Activated T-helper 2 cell treated with anti-CD3 and anti-CD28 coated beads, Interferon-gamma antibody, Interleukin-2, Interleukin-4, amounts not matched to agents 10 μg/mL and 5 μg/mL and 100 μg/mL, durations not matched to agents 14 hours and 24 hours and 36 hours (primary cell): ENCODE results near the gene ATP8A1. TPM values are rescaled to one million over a fixed set of nuclear protein-coding genes. Genes with fewer than 3 reads are reported as not detected.
"Not testable (repeated sequence)": the region's sequence is repeated elsewhere in the genome, so short reads cannot be mapped to it uniquely, and the experiment has no call there.

Experiments used
- DNase-seq: peaks from one replicate; pipeline ENCODE4 v3.0.0; 2021; ENCODE audit warnings: low spot score
- H3K27ac Mint-ChIP-seq: one replicate; pipeline ENCODE4 v1.8.0; 2021; ENCODE audit warnings: mixed read lengths
- H3K27me3 Mint-ChIP-seq: one replicate; pipeline ENCODE4 v1.8.0; 2021; ENCODE audit warnings: low read depth, mixed read lengths
- H3K36me3 Mint-ChIP-seq: one replicate; pipeline ENCODE4 v1.8.0; 2021; ENCODE audit warnings: low read depth, mixed read lengths
- H3K4me1 Mint-ChIP-seq: one replicate; pipeline ENCODE4 v1.8.0; 2021; ENCODE audit warnings: low read depth, mixed read lengths
- H3K4me3 Mint-ChIP-seq: one replicate; pipeline ENCODE4 v1.8.0; 2021; ENCODE audit warnings: low read depth, mild to moderate bottlenecking, moderate library complexity, mixed read lengths
- H3K9me3 Mint-ChIP-seq: one replicate; pipeline ENCODE4 v1.8.0; 2021; ENCODE audit warnings: mixed read lengths
- intact Hi-C: fragments of 100-400 bp; cut with micrococcal nuclease; formaldehyde crosslinking; loops from one replicate; pipeline ENCODE4 v1.15.1; 2023
- total RNA-seq: library from RNA; stranded (reverse); gene quantifications from 2 replicates; pipeline ENCODE4 v1.2.3, GENCODE V29; 2022

Gene ATP8A1
- total RNA-seq, 1 donor from 2014 or later = 14.6 TPM

GRCh38 chr4:42396361-42396751 is 260.5 kb downstream of the ATP8A1 start:
- Mint-ChIP-seq H3K27me3 (peaks cover 61% of the 10 kb centered on the region), H3K4me1 (peaks cover 15% of the 10 kb centered on the region), H3K36me3 (peaks cover 6% of the 10 kb centered on the region), H3K4me3 (peak overlapping the region; percentile 79), H3K9me3 (no peaks in the 10 kb centered on the region), H3K27ac (no peak overlapping the region)
- intact Hi-C loops = loop anchor here (5.0 to 10.0 kb wide), 5 partner anchors 112 to 644 kb away; partner anchors contain the start of genes ATP8A1 and BEND4
- DNase-seq = no peak

- Mint-ChIP-seq H3K4me1 (peaks cover 15% of the 10 kb centered on the region), H3K36me3 (peaks cover 6% of the 10 kb centered on the region), H3K27me3 (peaks cover 57% of the 10 kb centered on the region), H3K9me3 (no peaks in the 10 kb centered on the region), H3K4me3 (no peak overlapping the region), H3K27ac (no peak overlapping the region)
- DNase-seq = no peak
- intact Hi-C loops = loop anchor here (5.0 to 10.0 kb wide), 5 partner anchors 111 to 643 kb away; partner anchors contain the start of genes ATP8A1 and BEND4
These were observed 261.3 kb downstream of the ATP8A1 start for GRCh38 chr4:42395595-42395994.

- H3K4me1 Mint-ChIP-seq = peaks cover 9% of the 10 kb centered on the region
- intact Hi-C loops = loop anchor here (10.0 kb wide), 1 partner anchor 108 kb away; no protein-coding TSS in a partner anchor
These were observed 264.5 kb downstream of the ATP8A1 start for GRCh38 chr4:42392436-42392835.

GRCh38 chr4:42391981-42392380 is 264.9 kb downstream of the ATP8A1 start:
- peaks cover 6% of the 10 kb centered on the region for H3K36me3 Mint-ChIP-seq
- peaks cover 8% of the 10 kb centered on the region for H3K4me1 Mint-ChIP-seq
- DNase-seq = no peak
- intact Hi-C loops = loop anchor here (10.0 kb wide), 1 partner anchor 107 kb away; no protein-coding TSS in a partner anchor
- no peak overlapping the region for H3K4me3 Mint-ChIP-seq
- H3K9me3 Mint-ChIP-seq = no peaks in the 10 kb centered on the region
- H3K27ac Mint-ChIP-seq = no peak overlapping the region
- peaks cover 30% of the 10 kb centered on the region for H3K27me3 Mint-ChIP-seq

More at GRCh38 chr4:42392436-42392835, 264.5 kb downstream of the ATP8A1 start:
- no peak overlapping the region for H3K4me3 Mint-ChIP-seq
- H3K27me3 Mint-ChIP-seq = peaks cover 34% of the 10 kb centered on the region
- no peak for DNase-seq
- H3K27ac Mint-ChIP-seq = no peak overlapping the region
- H3K9me3 Mint-ChIP-seq = no peaks in the 10 kb centered on the region
- H3K36me3 Mint-ChIP-seq = peaks cover 6% of the 10 kb centered on the region

- Mint-ChIP-seq H3K4me1 (peaks cover under 1% of the 10 kb centered on the region), H3K27ac (no peak overlapping the region), H3K36me3 (peaks cover under 1% of the 10 kb centered on the region), H3K9me3 (no peaks in the 10 kb centered on the region), H3K4me3 (no peak overlapping the region), H3K27me3 (peaks cover 23% of the 10 kb centered on the region)
- DNase-seq = no peak
- intact Hi-C loops = loop anchor here (10.0 kb wide), 1 partner anchor 107 kb away; no protein-coding TSS in a partner anchor
These were observed 265.6 kb downstream of the ATP8A1 start for GRCh38 chr4:42391355-42391664.

- no peak for DNase-seq
- intact Hi-C loops = loop anchor here (10.0 kb wide), 1 partner anchor 106 kb away; no protein-coding TSS in a partner anchor
These were observed 266.1 kb downstream of the ATP8A1 start for GRCh38 chr4:42390622-42391354.

GRCh38 chr4:42385516-42385915 is 271.4 kb downstream of the ATP8A1 start:
- H3K27ac Mint-ChIP-seq = no peak overlapping the region
- no peak for DNase-seq
- intact Hi-C loops = no loop called here
- H3K36me3 Mint-ChIP-seq = no peaks in the 10 kb centered on the region
- H3K9me3 Mint-ChIP-seq = no peaks in the 10 kb centered on the region
- H3K27me3 Mint-ChIP-seq = peaks cover 8% of the 10 kb centered on the region
- no peak overlapping the region for H3K4me3 Mint-ChIP-seq
- no peaks in the 10 kb centered on the region for H3K4me1 Mint-ChIP-seq

More at GRCh38 chr4:42390622-42391354, 266.1 kb downstream of the ATP8A1 start:
- Mint-ChIP-seq H3K4me1 (no peaks in the 10 kb centered on the region), H3K27ac (no peak overlapping the region), H3K27me3 (peaks cover 22% of the 10 kb centered on the region), H3K4me3 (no peak overlapping the region), H3K9me3 (no peaks in the 10 kb centered on the region), H3K36me3 (no peaks in the 10 kb centered on the region)

GRCh38 chr4:42381666-42382065 is 275.2 kb downstream of the ATP8A1 start:
- no peaks in the 10 kb centered on the region for H3K4me1 Mint-ChIP-seq
- intact Hi-C loops = no loop called here
- no peak overlapping the region for H3K4me3 Mint-ChIP-seq
- DNase-seq = no peak
- peaks cover 18% of the 10 kb centered on the region for H3K27me3 Mint-ChIP-seq
- H3K9me3 Mint-ChIP-seq = no peaks in the 10 kb centered on the region
- no peaks in the 10 kb centered on the region for H3K36me3 Mint-ChIP-seq
- no peak overlapping the region for H3K27ac Mint-ChIP-seq

GRCh38 chr4:42377497-42377896 is 279.4 kb downstream of the ATP8A1 start:
- H3K36me3 Mint-ChIP-seq = no peaks in the 10 kb centered on the region

GRCh38 chr4:42372303-42372702 is 284.6 kb downstream of the ATP8A1 start:
- H3K27me3 Mint-ChIP-seq, H3K4me3 Mint-ChIP-seq, DNase-seq, H3K27ac Mint-ChIP-seq, H3K36me3 Mint-ChIP-seq, intact Hi-C loops, H3K4me1 Mint-ChIP-seq, H3K9me3 Mint-ChIP-seq: not testable (repeated sequence)

More at GRCh38 chr4:42377497-42377896, 279.4 kb downstream of the ATP8A1 start:
- no peaks in the 10 kb centered on the region for H3K4me1 Mint-ChIP-seq
- H3K4me3 Mint-ChIP-seq = no peak overlapping the region
- DNase-seq = no peak
- H3K27ac Mint-ChIP-seq = no peak overlapping the region
- H3K27me3 Mint-ChIP-seq = peaks cover 26% of the 10 kb centered on the region
- intact Hi-C loops = no loop called here
- H3K9me3 Mint-ChIP-seq = no peaks in the 10 kb centered on the region

GRCh38 chr4:42371305-42372252 is 285.3 kb downstream of the ATP8A1 start:
- Mint-ChIP-seq H3K9me3 (no peaks in the 10 kb centered on the region), H3K4me3 (no peak overlapping the region), H3K27ac (no peak overlapping the region), H3K4me1 (no peaks in the 10 kb centered on the region), H3K36me3 (no peaks in the 10 kb centered on the region), H3K27me3 (peaks cover 8% of the 10 kb centered on the region)
- DNase-seq = no peak
- intact Hi-C loops = loop anchor here (1.0 kb wide), 1 partner anchor 149 kb away; no protein-coding TSS in a partner anchor

- DNase-seq = no peak
- H3K4me3 Mint-ChIP-seq = no peak overlapping the region
- intact Hi-C loops = no loop called here
- H3K36me3 Mint-ChIP-seq = no peaks in the 10 kb centered on the region
- no peaks in the 10 kb centered on the region for H3K9me3 Mint-ChIP-seq
- no peaks in the 10 kb centered on the region for H3K4me1 Mint-ChIP-seq
- peaks cover 2% of the 10 kb centered on the region for H3K27me3 Mint-ChIP-seq
- no peak overlapping the region for H3K27ac Mint-ChIP-seq
These were observed 287.4 kb downstream of the ATP8A1 start for GRCh38 chr4:42369489-42369888.
